ENCODE results near the gene CNGA1.

DNA sequence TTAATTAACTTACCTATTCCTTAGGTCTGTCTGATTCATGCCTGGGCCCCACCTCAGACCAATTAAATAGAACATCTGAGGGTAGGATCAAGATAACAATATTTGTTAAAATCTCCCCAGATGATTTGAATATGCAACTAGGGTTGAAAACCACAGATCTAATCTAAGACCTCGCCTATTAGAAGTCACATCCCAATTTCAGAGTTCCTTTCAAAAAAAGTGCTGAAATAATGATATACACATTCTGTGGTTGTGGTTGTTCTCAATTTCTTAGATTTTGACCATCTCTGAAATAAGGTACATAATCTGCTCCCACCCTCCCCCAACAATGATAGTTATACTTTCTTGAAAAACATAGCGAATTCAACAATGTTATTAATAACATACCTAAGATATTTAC is 27.8 kb upstream of the CNGA1 start:
- TF ChIP-seq RARB (CRISPR knock-in tag; IDR thresholded peaks at IDR 0.05) (no peak), PATZ1 (CRISPR knock-in tag; IDR thresholded peaks at IDR 0.05; ENCODE audit: borderline replicate concordance) (no peak), TSHZ2 (CRISPR knock-in tag; IDR thresholded peaks at IDR 0.05) (no peak), TCF4 (CRISPR knock-in tag; IDR thresholded peaks at IDR 0.05; ENCODE audit: borderline replicate concordance) (no peak), OSR1 (CRISPR knock-in tag; IDR thresholded peaks at IDR 0.05) (no peak), ZNF70 (CRISPR knock-in tag; IDR thresholded peaks at IDR 0.05) (no peak), BACH2 (CRISPR knock-in tag; IDR thresholded peaks at IDR 0.05; ENCODE audit: borderline replicate concordance) (no peak), ARNTL (CRISPR knock-in tag; IDR thresholded peaks at IDR 0.05; ENCODE audit: borderline replicate concordance, low read depth) (no peak), SNAI2 (CRISPR knock-in tag; IDR thresholded peaks at IDR 0.05) (no peak), GLIS3 (CRISPR knock-in tag; IDR thresholded peaks at IDR 0.05) (no peak), CSDC2 (CRISPR knock-in tag; IDR thresholded peaks at IDR 0.05) (no peak), ZC3H10 (CRISPR knock-in tag; IDR thresholded peaks at IDR 0.05) (no peak), ISL1 (CRISPR knock-in tag; IDR thresholded peaks at IDR 0.05) (no peak)
- TF ChIP-seq, protein P1, sequence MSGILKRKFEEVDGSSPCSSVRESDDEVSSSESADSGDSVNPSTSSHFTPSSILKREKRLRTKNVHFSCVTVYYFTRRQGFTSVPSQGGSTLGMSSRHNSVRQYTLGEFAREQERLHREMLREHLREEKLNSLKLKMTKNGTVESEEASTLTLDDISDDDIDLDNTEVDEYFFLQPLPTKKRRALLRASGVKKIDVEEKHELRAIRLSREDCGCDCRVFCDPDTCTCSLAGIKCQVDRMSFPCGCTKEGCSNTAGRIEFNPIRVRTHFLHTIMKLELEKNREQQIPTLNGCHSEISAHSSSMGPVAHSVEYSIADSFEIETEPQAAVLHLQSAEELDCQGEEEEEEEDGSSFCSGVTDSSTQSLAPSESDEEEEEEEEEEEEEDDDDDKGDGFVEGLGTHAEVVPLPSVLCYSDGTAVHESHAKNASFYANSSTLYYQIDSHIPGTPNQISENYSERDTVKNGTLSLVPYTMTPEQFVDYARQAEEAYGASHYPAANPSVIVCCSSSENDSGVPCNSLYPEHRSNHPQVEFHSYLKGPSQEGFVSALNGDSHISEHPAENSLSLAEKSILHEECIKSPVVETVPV (CRISPR knock-in tag; IDR thresholded peaks at IDR 0.05), result no peak
